Measurements from ENCODE around the gene CDH4. TPM values are rescaled to one million over a fixed set of nuclear protein-coding genes. Genes with fewer than 3 reads are reported as not detected.

The CDH4 gene
- total RNA-seq, 1 donor from 2014 or later = 12.1 TPM

- Histone ChIP-seq H3K36me3 (ENCODE audit: control insufficient read depth, insufficient read depth, low read length) (no peaks in the 10 kb centered on the region), H3K4me3 (ENCODE audit: low read depth, low read length) (no peak overlapping the region), H3K27me3 (ENCODE audit: control insufficient read depth, insufficient read depth, low read length) (no peaks in the 10 kb centered on the region)
- DNase-seq (ENCODE audit: low read depth) (no peak), FAIRE-seq (no peak)
- no peak for TF ChIP-seq CTCF (IDR thresholded peaks at IDR 0.05; ENCODE audit: insufficient read depth, low read length, severe bottlenecking)
Measured at GRCh38 chr20:61460261-61461052, 208.4 kb downstream of the CDH4 start.

- no peaks in the 10 kb centered on the region for H3K27me3 ChIP-seq (ENCODE audit: control insufficient read depth, insufficient read depth, low read length)
- H3K4me3 ChIP-seq (ENCODE audit: low read depth, low read length) = no peak overlapping the region
- H3K36me3 ChIP-seq (ENCODE audit: control insufficient read depth, insufficient read depth, low read length) = no peaks in the 10 kb centered on the region
- no peak for FAIRE-seq
- no peak for DNase-seq (ENCODE audit: low read depth)
- TF ChIP-seq CTCF (IDR thresholded peaks at IDR 0.05; ENCODE audit: insufficient read depth, low read length, severe bottlenecking) = no peak
Measured at GRCh38 chr20:61461461-61461860, 209.4 kb downstream of the CDH4 start.

GRCh38 chr20:61464307-61465303 lies 212.5 kb downstream of the CDH4 start:
- no peaks in the 10 kb centered on the region for H3K27me3 ChIP-seq (ENCODE audit: control insufficient read depth, insufficient read depth, low read length)
- H3K4me3 ChIP-seq (ENCODE audit: low read depth, low read length) = no peak overlapping the region
- H3K36me3 ChIP-seq (ENCODE audit: control insufficient read depth, insufficient read depth, low read length) = no peaks in the 10 kb centered on the region
- FAIRE-seq (no peak), DNase-seq (ENCODE audit: low read depth) (no peak)
- TF ChIP-seq CTCF (IDR thresholded peaks at IDR 0.05; ENCODE audit: insufficient read depth, low read length, severe bottlenecking) = no peak

- H3K27me3 ChIP-seq (ENCODE audit: control insufficient read depth, insufficient read depth, low read length) = no peaks in the 10 kb centered on the region
- FAIRE-seq (no peak), DNase-seq (ENCODE audit: low read depth) (no peak)
- no peak for TF ChIP-seq CTCF (IDR thresholded peaks at IDR 0.05; ENCODE audit: insufficient read depth, low read length, severe bottlenecking)
- no peaks in the 10 kb centered on the region for H3K36me3 ChIP-seq (ENCODE audit: control insufficient read depth, insufficient read depth, low read length)
- H3K4me3 ChIP-seq (ENCODE audit: low read depth, low read length) = no peak overlapping the region
Measured at GRCh38 chr20:61475729-61476128, 223.7 kb downstream of the CDH4 start.

GRCh38 chr20:61476956-61477355 lies 224.9 kb downstream of the CDH4 start:
- DNase-seq (ENCODE audit: low read depth) (no peak), FAIRE-seq (no peak)
- no peak for TF ChIP-seq CTCF (IDR thresholded peaks at IDR 0.05; ENCODE audit: insufficient read depth, low read length, severe bottlenecking)
- no peaks in the 10 kb centered on the region for H3K27me3 ChIP-seq (ENCODE audit: control insufficient read depth, insufficient read depth, low read length)
- no peaks in the 10 kb centered on the region for H3K36me3 ChIP-seq (ENCODE audit: control insufficient read depth, insufficient read depth, low read length)
- H3K4me3 ChIP-seq (ENCODE audit: low read depth, low read length) = no peak overlapping the region
